HCT116 (cell line): ENCODE results near the gene MACROD1. TPM values are rescaled to one million over a fixed set of nuclear protein-coding genes. Genes with fewer than 3 reads are reported as not detected.

Source experiments
- ATAC-seq: fragments of 200-7000 bp; cut with Tn5 transposase; 2 replicates; pipeline ENCODE4 v1.9.1; 2020; ENCODE audit warnings: mild to moderate bottlenecking, moderate library complexity
- BruUV-seq: library from RNA; stranded (reverse); fragments of 400-500 nt; replicated peaks from 2 replicates; lab custom pipeline; 2021; lab: Mats Ljungman, UMichigan
- CTCF ChIA-PET: fragments of 300-600 bp; sonication (Branson Sonifier 250); formaldehyde crosslinking; loops from one replicate; lab custom pipeline; 2021; ENCODE audit warnings: antibody characterized with exemption; lab: Charles Lee
- POLR2A ChIA-PET: fragments of 300-600, 350-600 bp; sonication (Branson Sonifier 250); formaldehyde crosslinking; loops from one replicate; lab custom pipeline; 2021; ENCODE audit warnings: antibody characterized with exemption; lab: Charles Lee
- RAD21 ChIA-PET, 2 experiments: fragments of 300-600 bp; sonication (Branson Sonifier 250); formaldehyde crosslinking; loops; one replicate each; lab custom pipeline; 2023; ENCODE audit warnings: low total read pairs in 2 of 2; ENCODE audit not compliant: uncharacterized antibody in 2 of 2, unreplicated experiment in 2 of 2, low non-redundant PET in 1 of 2; lab: Charles Lee
- DNase-seq: peaks from one replicate; pipeline ENCODE4 v3.0.0-alpha.2; 2010; ENCODE audit warnings: low read depth, low spot score
- H2AFZ ChIP-seq: fragments of 200-600 bp; shearing (Covaris generic), sonication (generic); 2 replicates; pipeline ENCODE4 v1.6.1; 2017; ENCODE audit warnings: low read depth, mixed run types, mixed read lengths, antibody characterized with exemption, low read length; ENCODE audit not compliant: poor library complexity, severe bottlenecking
- H3K27ac ChIP-seq: 2 replicates; pipeline ENCODE4 v1.5.1; 2012; ENCODE audit warnings: low read depth, low read length
- H3K27me3 ChIP-seq: fragments of 200-600 bp; sonication (generic); 2 replicates; pipeline ENCODE4 v1.6.1; 2016; ENCODE audit warnings: mixed run types, low read length, mixed read lengths; ENCODE audit not compliant: insufficient read depth
- H3K36me3 ChIP-seq, 2 experiments: fragments of 200-500 bp in 1 of 2; fragments of 200-600 bp in 1 of 2; sonication (Bioruptor generic) in 1 of 2; sonication (generic) in 1 of 2; 2 replicates each; pipeline versions ENCODE4 v1.5.1 to v1.6.1; 2014 to 2016; ENCODE audit warnings: low read length in 2 of 2, inconsistent platforms in 1 of 2, mixed read lengths in 1 of 2, mixed run types in 1 of 2; ENCODE audit not compliant: insufficient read depth in 2 of 2, control insufficient read depth in 1 of 2
- H3K4me1 ChIP-seq, 2 experiments: fragments of 200-600 bp in 1 of 2; sonication (generic) in 1 of 2; 2 replicates each; pipeline versions ENCODE4 v1.5.1 to v1.6.1; 2012 to 2017; ENCODE audit warnings: low read length in 2 of 2, inconsistent platforms in 1 of 2, mild to moderate bottlenecking in 1 of 2, mixed read lengths in 1 of 2, mixed run types in 1 of 2, moderate library complexity in 1 of 2; ENCODE audit not compliant: insufficient read depth in 2 of 2, control insufficient read depth in 1 of 2
- H3K4me2 ChIP-seq: fragments of 200-600 bp; sonication (generic); 2 replicates; pipeline ENCODE4 v1.6.1; 2017; ENCODE audit warnings: mixed run types, low read length, mixed read lengths
- H3K4me3 ChIP-seq, 2 experiments: fragments of 200-600 bp in 1 of 2; sonication (generic) in 1 of 2; replicated peaks in 1 of 2; 2 replicates each; pipeline ENCODE4 v1.5.1; 2011 to 2016; ENCODE audit warnings: low read length in 2 of 2, control low read depth in 1 of 2, low read depth in 1 of 2, mild to moderate bottlenecking in 1 of 2, mixed read lengths in 1 of 2, mixed run types in 1 of 2
- H3K79me2 ChIP-seq: fragments of 200-600 bp; sonication (generic); 2 replicates; pipeline ENCODE4 v1.6.1; 2017; ENCODE audit warnings: mild to moderate bottlenecking, mixed run types, low read length, moderate library complexity, mixed read lengths; ENCODE audit not compliant: insufficient read depth
- H3K9ac ChIP-seq: fragments of 200-600 bp; sonication (generic); 2 replicates; pipeline ENCODE4 v1.6.1; 2016; ENCODE audit warnings: low read length, mixed read lengths
- H3K9me2 ChIP-seq: fragments of 200-600 bp; sonication (generic), shearing (Covaris generic); 2 replicates; pipeline ENCODE4 v1.6.1; 2017; ENCODE audit warnings: mixed run types, mild to moderate bottlenecking, moderate library complexity; ENCODE audit not compliant: insufficient read depth
- H3K9me3 ChIP-seq, 2 experiments: fragments of 200-500 bp in 1 of 2; fragments of 200-600 bp in 1 of 2; sonication (Bioruptor generic) in 1 of 2; sonication (generic) in 1 of 2; 2 replicates each; pipeline ENCODE4 v1.6.1; 2014 to 2017; ENCODE audit warnings: low read length in 2 of 2, mixed read lengths in 2 of 2, inconsistent platforms in 1 of 2, low read depth in 1 of 2, mild to moderate bottlenecking in 1 of 2, mixed run types in 1 of 2, moderate library complexity in 1 of 2; ENCODE audit not compliant: control insufficient read depth in 1 of 2, insufficient read depth in 1 of 2
- H4K20me1 ChIP-seq: fragments of 200-600 bp; sonication (generic), shearing (Covaris generic); 2 replicates; pipeline ENCODE4 v1.6.1; 2017; ENCODE audit warnings: mixed run types, mild to moderate bottlenecking, moderate library complexity; ENCODE audit not compliant: insufficient read depth
- CBX3 ChIP-seq: IDR thresholded peaks from 2 replicates; pipeline ENCODE4 v1.6.1; 2012; ENCODE audit warnings: low read depth
- ELF1 ChIP-seq: IDR thresholded peaks from 2 replicates; pipeline ENCODE4 v1.6.1; 2012; ENCODE audit warnings: low read depth, borderline replicate concordance
- EZH2 ChIP-seq: fragments of 200-600 bp; sonication (generic); IDR thresholded peaks from 2 replicates; pipeline ENCODE4 v1.6.1; 2017; ENCODE audit warnings: antibody characterized with exemption, mixed run types
- FOSL1 ChIP-seq: IDR thresholded peaks from 2 replicates; pipeline ENCODE4 v1.6.1; 2012; ENCODE audit warnings: low read depth
- JUND ChIP-seq: IDR thresholded peaks from 2 replicates; pipeline ENCODE4 v1.6.1; 2012
- POLR2A ChIP-seq: IDR thresholded peaks from 2 replicates; pipeline ENCODE4 v1.7.0; 2011; ENCODE audit warnings: borderline replicate concordance; ENCODE audit not compliant: insufficient read depth, insufficient read length; ENCODE audit errors: extremely low read depth
- SP1 ChIP-seq: IDR thresholded peaks from 2 replicates; pipeline ENCODE4 v1.6.1; 2012; ENCODE audit warnings: low read depth
- TCF7L2 ChIP-seq: IDR thresholded peaks from 2 replicates; pipeline ENCODE4 v1.7.0; 2011; ENCODE audit warnings: borderline replicate concordance, inconsistent platforms; ENCODE audit not compliant: insufficient read depth, insufficient read length; ENCODE audit errors: extremely low read depth
- YY1 ChIP-seq: IDR thresholded peaks from 2 replicates; pipeline ENCODE4 v1.6.1; 2011; ENCODE audit warnings: low read length, low read depth, moderate library complexity, mild to moderate bottlenecking; ENCODE audit not compliant: insufficient replicate concordance; ENCODE audit errors: extremely low read depth
- intact Hi-C: fragments of 100-400 bp; cut with micrococcal nuclease; formaldehyde crosslinking; loops from 2 replicates; pipeline ENCODE4 v1.10.0; 2022
- total RNA-seq: library from RNA; stranded (reverse); gene quantifications from one replicate; pipeline ENCODE4 v1.2.1, GENCODE V29; 2021; ENCODE audit not compliant: unreplicated experiment
- TF ChIP-seq, protein P1 (sequence below): IDR thresholded peaks from 2 replicates; pipeline ENCODE4 v1.6.1; 2012
- TF ChIP-seq, protein P2 (sequence below): IDR thresholded peaks from 2 replicates; pipeline ENCODE4 v1.6.1; 2012; ENCODE audit warnings: low read depth

MACROD1 gene
- total RNA-seq, 1 experiment from 2014 or later = 61.1 TPM

DNA sequence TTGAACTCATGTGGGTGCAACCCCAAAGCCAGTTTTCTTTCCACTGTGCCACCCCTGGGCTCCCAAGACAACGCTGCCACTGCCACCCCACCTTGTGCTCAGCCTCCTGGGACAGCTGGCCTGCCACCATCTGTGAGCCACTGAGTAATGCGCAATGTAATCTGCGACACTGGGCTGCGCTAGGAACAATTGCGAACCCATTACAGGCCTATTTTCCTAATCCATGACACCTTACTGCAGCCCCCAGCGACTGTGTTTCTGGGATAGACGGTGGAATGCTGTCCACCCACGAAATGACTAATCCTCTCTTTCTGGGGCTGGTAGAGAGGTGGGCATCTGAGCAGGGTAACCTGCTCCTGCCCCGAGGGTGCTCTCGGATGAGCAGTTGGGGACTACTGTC lies 108.0 kb downstream of the MACROD1 start:
- H4K20me1 ChIP-seq = no peaks in the 10 kb centered on the region
- no peaks in the 10 kb centered on the region for H3K9me2 ChIP-seq
- ChIA-PET RAD21 (no interaction called here), POLR2A (no interaction called here), CTCF (no interaction called here)
- H3K4me1 ChIP-seq = no peaks in the 10 kb centered on the region
- no peaks in the 10 kb centered on the region for H3K36me3 ChIP-seq
- no peak overlapping the region for H3K9ac ChIP-seq
- no peak overlapping the region for H2AFZ ChIP-seq
- intact Hi-C loops = loop anchor here (10.0 kb wide), 1 partner anchor 47 kb away; no protein-coding TSS in a partner anchor
- no peak overlapping the region for H3K27ac ChIP-seq
- no peak overlapping the region for H3K4me3 ChIP-seq
- H3K79me2 ChIP-seq = no peaks in the 10 kb centered on the region
- no peaks in the 10 kb centered on the region for H3K9me3 ChIP-seq
- no TSS peak for BruUV-seq
- ATAC-seq (no peak), DNase-seq (no peak)
- no peaks in the 10 kb centered on the region for H3K27me3 ChIP-seq
- TF ChIP-seq CBX3 (no peak), ELF1 (no peak), TCF7L2 (no peak), JUND (no peak), EZH2 (no peak), YY1 (no peak)
- H3K4me2 ChIP-seq = no peak overlapping the region

DNA sequence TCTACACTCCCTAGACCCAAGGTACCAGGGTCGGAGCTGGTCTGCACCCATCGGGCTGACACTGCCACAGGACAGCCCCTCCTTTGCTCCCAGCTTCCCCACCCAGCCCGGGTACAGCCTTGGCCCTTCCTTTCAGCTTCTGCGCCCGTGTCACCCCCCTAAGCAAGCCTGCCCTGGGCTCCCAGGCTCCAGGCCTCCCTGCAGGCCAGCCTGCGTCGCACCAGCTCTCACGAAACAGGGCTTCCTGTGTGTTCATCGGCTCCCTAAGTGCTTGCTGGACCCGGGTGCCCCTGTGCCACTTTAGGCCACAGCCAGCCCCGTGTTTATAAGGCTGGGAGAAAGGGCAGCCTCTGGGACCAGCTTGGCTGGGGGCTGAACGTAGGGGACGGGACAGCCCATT lies 109.1 kb downstream of the MACROD1 start:
- CTCF ChIA-PET = no interaction called here
- no peaks in the 10 kb centered on the region for H3K36me3 ChIP-seq
- intact Hi-C loops = loop anchor here (10.0 kb wide), 1 partner anchor 48 kb away; no protein-coding TSS in a partner anchor
- DNase-seq = no peak
- H3K9me2 ChIP-seq = no peaks in the 10 kb centered on the region
- H4K20me1 ChIP-seq = no peaks in the 10 kb centered on the region
- H3K9me3 ChIP-seq = no peaks in the 10 kb centered on the region
- POLR2A ChIA-PET = no interaction called here
- RAD21 ChIA-PET = no interaction called here
- H2AFZ ChIP-seq = no peak overlapping the region
- ATAC-seq = no peak
- no peak for TF ChIP-seq JUND
- no peak for TF ChIP-seq CBX3
- no peak for TF ChIP-seq POLR2A
- TF ChIP-seq, protein P1, sequence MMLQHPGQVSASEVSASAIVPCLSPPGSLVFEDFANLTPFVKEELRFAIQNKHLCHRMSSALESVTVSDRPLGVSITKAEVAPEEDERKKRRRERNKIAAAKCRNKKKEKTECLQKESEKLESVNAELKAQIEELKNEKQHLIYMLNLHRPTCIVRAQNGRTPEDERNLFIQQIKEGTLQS = no peak
- TF ChIP-seq TCF7L2 = no peak
- no peak for TF ChIP-seq FOSL1
- no peak for TF ChIP-seq SP1
- TF ChIP-seq, protein P2, sequence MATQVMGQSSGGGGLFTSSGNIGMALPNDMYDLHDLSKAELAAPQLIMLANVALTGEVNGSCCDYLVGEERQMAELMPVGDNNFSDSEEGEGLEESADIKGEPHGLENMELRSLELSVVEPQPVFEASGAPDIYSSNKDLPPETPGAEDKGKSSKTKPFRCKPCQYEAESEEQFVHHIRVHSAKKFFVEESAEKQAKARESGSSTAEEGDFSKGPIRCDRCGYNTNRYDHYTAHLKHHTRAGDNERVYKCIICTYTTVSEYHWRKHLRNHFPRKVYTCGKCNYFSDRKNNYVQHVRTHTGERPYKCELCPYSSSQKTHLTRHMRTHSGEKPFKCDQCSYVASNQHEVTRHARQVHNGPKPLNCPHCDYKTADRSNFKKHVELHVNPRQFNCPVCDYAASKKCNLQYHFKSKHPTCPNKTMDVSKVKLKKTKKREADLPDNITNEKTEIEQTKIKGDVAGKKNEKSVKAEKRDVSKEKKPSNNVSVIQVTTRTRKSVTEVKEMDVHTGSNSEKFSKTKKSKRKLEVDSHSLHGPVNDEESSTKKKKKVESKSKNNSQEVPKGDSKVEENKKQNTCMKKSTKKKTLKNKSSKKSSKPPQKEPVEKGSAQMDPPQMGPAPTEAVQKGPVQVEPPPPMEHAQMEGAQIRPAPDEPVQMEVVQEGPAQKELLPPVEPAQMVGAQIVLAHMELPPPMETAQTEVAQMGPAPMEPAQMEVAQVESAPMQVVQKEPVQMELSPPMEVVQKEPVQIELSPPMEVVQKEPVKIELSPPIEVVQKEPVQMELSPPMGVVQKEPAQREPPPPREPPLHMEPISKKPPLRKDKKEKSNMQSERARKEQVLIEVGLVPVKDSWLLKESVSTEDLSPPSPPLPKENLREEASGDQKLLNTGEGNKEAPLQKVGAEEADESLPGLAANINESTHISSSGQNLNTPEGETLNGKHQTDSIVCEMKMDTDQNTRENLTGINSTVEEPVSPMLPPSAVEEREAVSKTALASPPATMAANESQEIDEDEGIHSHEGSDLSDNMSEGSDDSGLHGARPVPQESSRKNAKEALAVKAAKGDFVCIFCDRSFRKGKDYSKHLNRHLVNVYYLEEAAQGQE = no peak
- no peak for TF ChIP-seq YY1
- H3K4me2 ChIP-seq = no peak overlapping the region
- H3K9ac ChIP-seq = no peak overlapping the region
- BruUV-seq = no TSS peak
- H3K27me3 ChIP-seq = no peaks in the 10 kb centered on the region
- H3K4me1 ChIP-seq = no peaks in the 10 kb centered on the region
- H3K4me3 ChIP-seq = no peak overlapping the region
- H3K27ac ChIP-seq = no peak overlapping the region
- no peaks in the 10 kb centered on the region for H3K79me2 ChIP-seq
